Urinary bladder (tissue), 4 donors: ENCODE results near the gene SURF2. TPM values are rescaled to one million over a fixed set of nuclear protein-coding genes. Genes with fewer than 3 reads are reported as not detected.

Source experiments
- DNase-seq: peaks from one replicate; pipeline ENCODE4 v3.0.0-alpha.2; 2015; ENCODE audit errors: extremely low spot score
- H3K27ac ChIP-seq: one replicate; pipeline ENCODE4 v1.5.1; 2013; ENCODE audit warnings: low read depth, mild to moderate bottlenecking, moderate library complexity
- H3K36me3 ChIP-seq: one replicate; pipeline ENCODE4 v1.6.1; 2013; ENCODE audit warnings: mild to moderate bottlenecking, moderate library complexity; ENCODE audit not compliant: insufficient read depth
- H3K4me1 ChIP-seq: one replicate; pipeline ENCODE4 v1.6.1; 2013; ENCODE audit warnings: mild to moderate bottlenecking, moderate library complexity; ENCODE audit not compliant: insufficient read depth
- H3K4me3 ChIP-seq: one replicate; pipeline ENCODE4 v1.5.1; 2013; ENCODE audit warnings: low read depth, low read length
- WGBS: extraction: QIAGEN DNeasy Blood & Tissue Kit; methylation state at CpG from one replicate; pipeline ENCODE4 v1.1.7; 2013; 5-methylcytosine and 5-hydroxymethylcytosine counted together
- polyA plus RNA-seq: library from polyadenylated mRNA; stranded (reverse); fragments of 200-250 nt; gene quantifications from one replicate; pipeline ENCODE4 v1.2.3, GENCODE V29; 2013
- small RNA-seq: library from RNA; depleted of rRNA; stranded (forward); fragments of <200 nt; gene quantifications from one replicate; pipeline ENCODE3, GENCODE V24; 2014
- total RNA-seq: library from RNA; depleted of rRNA; stranded (reverse); fragments of >200 nt; gene quantifications from one replicate; pipeline ENCODE4 v1.2.3, GENCODE V29; 2014
- donor health status: healthy with polysubstance abuse.
- donor health status: healthy.

Gene SURF2
- total and polyA plus RNA-seq, 2 donors: 7.0 to 30.3 TPM

GRCh38 chr9:133397370-133397769 lies 41.0 kb downstream of the SURF2 start:
- peaks cover 2% of the 10 kb centered on the region for H3K36me3 ChIP-seq
- no peak overlapping the region for H3K4me3 ChIP-seq
- no peak for DNase-seq
- H3K27ac ChIP-seq: no peak overlapping the region
- 77% methylated on average over 6 of the region's 6 CpGs for WGBS
- no peaks in the 10 kb centered on the region for H3K4me1 ChIP-seq

GRCh38 chr9:133397895-133398294 lies 41.5 kb downstream of the SURF2 start:
- H3K4me3 ChIP-seq: no peak overlapping the region
- 57% methylated on average over 9 of the region's 9 CpGs for WGBS
- DNase-seq: no peak
- H3K4me1 ChIP-seq: no peaks in the 10 kb centered on the region
- H3K36me3 ChIP-seq: peaks cover 2% of the 10 kb centered on the region
- no peak overlapping the region for H3K27ac ChIP-seq

GRCh38 chr9:133400292-133400691 lies 43.9 kb downstream of the SURF2 start:
- Histone ChIP-seq H3K4me3 (no peak overlapping the region), H3K27ac (no peak overlapping the region), H3K4me1 (no peaks in the 10 kb centered on the region), H3K36me3 (peaks cover 2% of the 10 kb centered on the region)
- DNase-seq: no peak
- 91% methylated on average over 12 of the region's 12 CpGs for WGBS

- DNase-seq: no peak
- H3K4me3 ChIP-seq: no peak overlapping the region
- H3K27ac ChIP-seq: no peak overlapping the region
- peaks cover 2% of the 10 kb centered on the region for H3K36me3 ChIP-seq
- WGBS: 86% methylated on average over 6 of the region's 6 CpGs
- no peaks in the 10 kb centered on the region for H3K4me1 ChIP-seq
Observed at GRCh38 chr9:133401588-133401987, 45.2 kb downstream of the SURF2 start.

- no peak for DNase-seq
- H3K27ac ChIP-seq: no peak overlapping the region
- 68% methylated on average over 7 of the region's 7 CpGs for WGBS
- peaks cover 2% of the 10 kb centered on the region for H3K36me3 ChIP-seq
- H3K4me1 ChIP-seq: no peaks in the 10 kb centered on the region
- no peak overlapping the region for H3K4me3 ChIP-seq
Observed at GRCh38 chr9:133402689-133403088, 46.3 kb downstream of the SURF2 start.

GRCh38 chr9:133403766-133404453 lies 47.6 kb downstream of the SURF2 start:
- WGBS: 82% methylated on average over 16 of the region's 16 CpGs
- Histone ChIP-seq H3K4me1 (no peaks in the 10 kb centered on the region), H3K27ac (no peak overlapping the region), H3K36me3 (peaks cover 4% of the 10 kb centered on the region), H3K4me3 (no peak overlapping the region)
- DNase-seq: no peak

GRCh38 chr9:133404454-133405002 lies 48.2 kb downstream of the SURF2 start:
- no peak for DNase-seq
- no peak overlapping the region for H3K4me3 ChIP-seq
- H3K36me3 ChIP-seq: peaks cover 4% of the 10 kb centered on the region
- no peaks in the 10 kb centered on the region for H3K4me1 ChIP-seq
- WGBS: 90% methylated on average over 12 of the region's 12 CpGs
- no peak overlapping the region for H3K27ac ChIP-seq

GRCh38 chr9:133405508-133406438 lies 49.4 kb downstream of the SURF2 start:
- Histone ChIP-seq H3K4me3 (no peak overlapping the region), H3K27ac (no peak overlapping the region), H3K36me3 (peaks cover 5% of the 10 kb centered on the region), H3K4me1 (no peaks in the 10 kb centered on the region)
- WGBS: 79% methylated on average over 19 of the region's 19 CpGs
- no peak for DNase-seq

- H3K4me3 ChIP-seq: no peak overlapping the region
- peaks cover 5% of the 10 kb centered on the region for H3K36me3 ChIP-seq
- DNase-seq: no peak
- WGBS: 54% methylated on average over 24 of the region's 24 CpGs
- H3K27ac ChIP-seq: no peak overlapping the region
- H3K4me1 ChIP-seq: no peaks in the 10 kb centered on the region
Observed at GRCh38 chr9:133406480-133407307, 50.3 kb downstream of the SURF2 start.

GRCh38 chr9:133408042-133408441 lies 51.7 kb downstream of the SURF2 start:
- Histone ChIP-seq H3K36me3 (peaks cover 5% of the 10 kb centered on the region), H3K4me1 (no peaks in the 10 kb centered on the region), H3K4me3 (no peak overlapping the region), H3K27ac (no peak overlapping the region)
- 98% methylated on average over 1 of the region's 1 CpG for WGBS
- no peak for DNase-seq

Small RNA genes within 50 kb of the gene (small RNA-seq; reads per million reads assigned to genes)
- not detected for gene RF00019
- gene SNORD24: not detected
- gene SNORD36A: not detected
- not detected for gene SNORD36B
- not detected for gene SNORD36C

Other genes with a start within 250 kb of the SURF2 start
- 32.0 TPM for gene RALGDS, start 235.3 kb upstream of the SURF2 start, total RNA-seq
- 53.9 TPM for gene RALGDS, start 235.3 kb upstream of the SURF2 start, polyA plus RNA-seq
- 5.8 TPM for gene GBGT1, start 192.6 kb upstream of the SURF2 start, total RNA-seq
- gene GBGT1, start 192.6 kb upstream of the SURF2 start, polyA plus RNA-seq: 14.2 TPM
- gene OBP2B, start 147.3 kb upstream of the SURF2 start, total RNA-seq: not detected
- not detected for gene OBP2B, start 147.3 kb upstream of the SURF2 start, polyA plus RNA-seq
- 1.4 TPM for gene ABO, start 81.3 kb upstream of the SURF2 start, total RNA-seq
- 1.9 TPM for gene ABO, start 81.3 kb upstream of the SURF2 start, polyA plus RNA-seq
- 10.2 TPM for gene SURF6, start 20.4 kb upstream of the SURF2 start, total RNA-seq
- 30.4 TPM for gene SURF6, start 20.4 kb upstream of the SURF2 start, polyA plus RNA-seq
- gene MED22, start 8.4 kb upstream of the SURF2 start, total RNA-seq: 17.3 TPM
- gene MED22, start 8.4 kb upstream of the SURF2 start, polyA plus RNA-seq: 42.7 TPM
- 1,153 TPM for gene RPL7A, start 8.3 kb upstream of the SURF2 start, total RNA-seq
- 2,769 TPM for gene RPL7A, start 8.3 kb upstream of the SURF2 start, polyA plus RNA-seq
- 10.5 TPM for gene SURF1, start 63 bp upstream of the SURF2 start, total RNA-seq
- gene SURF1, start 63 bp upstream of the SURF2 start, polyA plus RNA-seq: 77.9 TPM
- 152 TPM for gene SURF4, start 19.5 kb downstream of the SURF2 start, total RNA-seq
- gene SURF4, start 19.5 kb downstream of the SURF2 start, polyA plus RNA-seq: 109 TPM
- 0.32 TPM for gene STKLD1, start 19.8 kb downstream of the SURF2 start, total RNA-seq
- 1.1 TPM for gene STKLD1, start 19.8 kb downstream of the SURF2 start, polyA plus RNA-seq
- 8.5 TPM for gene REXO4, start 61.5 kb downstream of the SURF2 start, total RNA-seq
- 21.5 TPM for gene REXO4, start 61.5 kb downstream of the SURF2 start, polyA plus RNA-seq
- gene ADAMTS13, start 65.8 kb downstream of the SURF2 start, total RNA-seq: 1.8 TPM
- 3.7 TPM for gene ADAMTS13, start 65.8 kb downstream of the SURF2 start, polyA plus RNA-seq
- gene CACFD1, start 103.4 kb downstream of the SURF2 start, total RNA-seq: 5.9 TPM
- gene CACFD1, start 103.4 kb downstream of the SURF2 start, polyA plus RNA-seq: 19.5 TPM
- gene SLC2A6, start 122.5 kb downstream of the SURF2 start, total RNA-seq: 3.4 TPM
- gene SLC2A6, start 122.5 kb downstream of the SURF2 start, polyA plus RNA-seq: 4.1 TPM
- 1.2 TPM for gene MYMK, start 168.4 kb downstream of the SURF2 start, total RNA-seq
- not detected for gene MYMK, start 168.4 kb downstream of the SURF2 start, polyA plus RNA-seq
- gene ADAMTSL2, start 178.2 kb downstream of the SURF2 start, total RNA-seq: 2.2 TPM
- 8.9 TPM for gene ADAMTSL2, start 178.2 kb downstream of the SURF2 start, polyA plus RNA-seq